Measurements from ENCODE around the gene ATPAF1.
A peak's percentile ranks its signal among the peaks of the same experiment; 100 is the strongest.

The ATPAF1 gene

GRCh38 chr1:46615088-46615487 lies 53.1 kb downstream of the ATPAF1 start:
- no peak for DNase-seq (ENCODE audit: low spot score)

- no peak for DNase-seq (ENCODE audit: low spot score)
Observed at GRCh38 chr1:46614604-46614984, 53.6 kb downstream of the ATPAF1 start.

GRCh38 chr1:46613661-46614603 lies 54.2 kb downstream of the ATPAF1 start:
- DNase-seq (ENCODE audit: low spot score) = peak; percentile 70

DNA sequence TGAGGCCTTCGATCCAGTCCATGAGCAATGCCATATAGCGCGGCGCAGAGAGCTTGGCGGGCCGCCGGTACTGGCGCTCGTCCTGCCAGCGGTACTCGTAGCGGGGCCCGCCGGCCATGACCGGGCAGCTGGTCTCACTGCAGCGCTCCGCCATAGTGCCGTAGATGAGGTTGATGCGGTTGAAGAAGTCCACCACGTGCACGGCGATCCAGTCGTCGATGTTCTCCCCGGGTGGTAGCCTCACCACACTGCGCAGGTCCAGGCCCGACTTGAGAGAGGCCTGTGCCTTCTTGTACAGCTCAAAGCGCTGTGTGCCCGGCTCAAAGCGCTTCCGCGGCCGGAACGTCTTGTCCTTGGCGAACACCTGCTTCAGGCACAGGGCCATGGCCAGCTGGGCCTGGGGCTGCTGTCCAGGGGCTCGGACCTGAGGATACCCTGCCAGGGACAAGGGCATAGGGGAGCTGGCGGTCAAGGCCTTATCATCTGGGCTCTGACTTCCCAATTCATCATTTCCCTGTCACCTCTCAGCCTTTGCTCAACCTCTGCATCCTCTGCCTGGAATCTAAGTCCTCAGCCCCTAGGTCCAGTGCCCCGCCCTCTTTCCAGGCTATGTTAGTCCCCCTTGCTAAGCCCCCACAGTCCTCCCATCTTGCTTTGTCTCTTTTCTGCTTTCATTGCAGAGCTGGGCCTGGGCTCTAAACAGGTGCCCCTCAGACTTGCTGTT lies 55.1 kb downstream of the ATPAF1 start:
- no peak for DNase-seq (ENCODE audit: low spot score)

DNA sequence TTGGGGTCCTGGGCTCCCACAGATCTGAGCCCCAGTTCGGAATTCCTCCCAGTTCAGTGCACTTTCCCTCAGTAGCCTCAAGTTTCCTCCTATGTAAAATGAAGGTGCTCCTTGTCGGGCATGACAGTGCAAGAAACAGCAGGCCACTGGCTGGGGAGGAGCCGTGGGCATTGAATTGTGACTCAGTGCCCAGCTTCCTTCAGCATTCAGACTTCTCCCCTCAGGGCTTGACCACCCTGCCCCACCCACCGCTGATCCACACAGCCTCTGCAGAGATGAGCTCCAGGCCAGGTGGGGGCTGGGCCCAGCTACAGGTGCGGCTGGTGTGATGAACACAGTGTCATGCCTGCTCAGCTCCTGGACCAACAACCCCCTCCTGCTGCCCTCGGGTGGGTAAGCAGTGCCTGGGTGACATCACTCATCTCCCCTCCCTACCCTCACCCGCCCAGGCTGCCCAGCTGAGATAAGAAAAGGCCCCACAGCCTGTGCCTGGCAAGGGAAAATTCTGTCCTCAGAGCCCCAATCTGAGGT lies 56.4 kb downstream of the ATPAF1 start:
- no peak for DNase-seq (ENCODE audit: low spot score)

GRCh38 chr1:46607345-46608130 lies 60.6 kb downstream of the ATPAF1 start:
- no peak for DNase-seq (ENCODE audit: low spot score)

- no peak for DNase-seq (ENCODE audit: low spot score)
Observed at GRCh38 chr1:46606255-46606965, 61.8 kb downstream of the ATPAF1 start.

GRCh38 chr1:46605232-46605631 lies 62.9 kb downstream of the ATPAF1 start:
- no peak for DNase-seq (ENCODE audit: low spot score)

GRCh38 chr1:46603858-46604549 lies 64.2 kb downstream of the ATPAF1 start, which contains the start of gene MKNK1:
Gene MKNK1 (minus strand): TSS chr1:46604268. CDS start chr1:46583327, 20,941 bp downstream.
- DNase-seq (ENCODE audit: low spot score) = peak; percentile 84

- DNase-seq (ENCODE audit: low spot score) = no peak
Observed at GRCh38 chr1:46603481-46603857, 64.7 kb downstream of the ATPAF1 start.

- DNase-seq (ENCODE audit: low spot score) = no peak
Observed at GRCh38 chr1:46601257-46602007, 66.7 kb downstream of the ATPAF1 start.

DNA sequence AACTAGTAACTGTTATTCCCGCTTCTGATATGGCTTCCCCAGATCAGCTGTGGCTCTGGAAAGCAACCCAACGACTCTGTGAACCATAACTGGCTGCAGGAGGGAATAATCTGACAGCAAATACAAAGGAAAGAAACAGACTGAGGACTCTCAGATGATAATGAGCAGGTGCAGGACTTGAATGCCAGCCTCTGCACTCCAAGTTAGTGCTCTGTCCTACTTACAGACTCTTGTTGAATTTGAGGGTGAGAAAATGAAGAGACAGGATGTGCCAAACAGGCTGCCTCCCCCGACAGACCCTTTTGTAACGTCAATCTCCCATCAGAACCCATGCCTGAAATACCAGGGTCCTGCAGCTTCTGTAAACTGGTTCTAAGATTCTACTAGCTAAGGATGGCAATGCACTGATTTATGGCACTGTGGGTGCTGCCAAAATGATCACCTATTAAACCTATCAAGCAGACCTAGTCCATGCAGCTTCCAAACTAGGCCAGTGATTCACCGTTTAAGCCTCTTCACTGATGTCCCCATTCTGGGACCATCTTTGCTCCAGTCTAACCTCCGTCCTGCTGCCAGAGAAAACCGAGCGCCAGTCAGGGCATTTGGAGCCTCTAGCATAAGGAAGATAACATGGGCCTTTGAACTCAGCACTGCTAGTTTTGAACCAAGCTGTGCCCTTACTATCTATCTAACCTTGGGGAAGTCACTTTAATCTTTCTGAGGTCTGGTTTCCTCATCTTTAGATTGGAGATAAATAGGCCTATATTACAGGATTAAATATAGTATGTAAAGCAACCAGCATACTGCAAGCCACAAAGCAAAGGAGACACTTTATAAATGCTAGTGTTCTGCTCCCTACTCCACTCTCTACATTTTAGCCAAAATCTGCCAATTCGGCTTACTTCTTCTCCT lies 68.8 kb downstream of the ATPAF1 start:
- no peak for DNase-seq (ENCODE audit: low spot score)

- DNase-seq (ENCODE audit: low spot score) = no peak
Observed at GRCh38 chr1:46596846-46597245, 71.3 kb downstream of the ATPAF1 start.

DNA sequence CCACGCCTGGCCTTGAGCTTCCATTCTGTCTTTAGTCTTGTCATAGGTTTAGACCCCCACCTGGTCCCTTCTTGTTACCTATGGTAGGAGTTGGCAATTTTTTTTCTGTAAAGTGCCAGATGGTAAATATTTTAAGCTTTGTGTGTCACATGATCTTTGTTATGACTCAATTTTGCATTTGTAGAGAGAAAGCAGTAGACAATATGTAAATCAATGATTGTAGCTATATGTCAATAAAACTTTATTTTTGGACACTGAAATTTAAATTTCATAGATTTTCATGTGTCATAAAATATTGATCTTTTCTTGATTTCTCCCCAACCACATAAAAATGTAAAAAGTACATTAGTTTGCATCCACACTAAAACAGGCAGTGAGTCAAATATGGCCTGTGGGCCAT lies 72.1 kb downstream of the ATPAF1 start:
- no peak for DNase-seq (ENCODE audit: low spot score)

DNA sequence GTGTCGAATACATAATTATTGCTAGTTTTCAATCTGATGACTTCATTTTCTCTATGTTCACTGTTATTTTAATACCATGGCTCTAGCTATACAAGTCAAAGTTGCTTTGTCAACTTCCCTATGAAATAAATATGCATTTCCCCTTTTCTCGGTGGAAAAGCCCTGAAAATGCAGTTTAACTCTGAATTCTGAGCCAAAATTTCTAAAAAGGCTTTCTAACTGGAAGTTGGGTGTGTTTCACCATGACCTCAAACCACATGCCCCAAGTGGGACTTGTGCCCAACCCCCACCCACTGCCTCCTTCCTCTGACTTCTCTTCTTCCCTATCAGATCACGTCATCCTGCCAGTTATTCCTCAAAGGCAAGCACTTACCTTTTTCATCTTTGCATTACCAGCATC lies 73.0 kb downstream of the ATPAF1 start:
- DNase-seq (ENCODE audit: low spot score) = peak; percentile 67

DNA sequence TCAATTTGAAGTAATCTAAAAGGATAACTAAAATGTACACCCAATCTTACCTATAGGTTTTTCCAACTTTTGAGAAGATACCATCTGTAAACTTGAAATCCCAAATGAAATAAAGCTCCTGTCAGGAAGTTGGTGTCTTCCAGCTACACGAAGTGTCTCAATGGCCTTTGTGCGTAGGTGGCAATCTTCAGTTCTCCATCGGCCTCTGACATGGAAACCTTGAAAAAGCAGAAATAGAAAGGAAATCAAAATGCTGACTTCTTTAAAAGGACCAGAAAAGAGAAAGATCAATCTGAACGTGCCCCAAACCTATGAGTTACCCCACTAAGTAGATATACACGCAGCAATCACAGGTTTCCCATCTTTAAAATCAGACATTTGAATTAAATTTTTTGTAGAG lies 74.1 kb downstream of the ATPAF1 start:
- no peak for DNase-seq (ENCODE audit: low spot score)

GRCh38 chr1:46592823-46593222 lies 75.3 kb downstream of the ATPAF1 start:
- DNase-seq (ENCODE audit: low spot score) = no peak

DNA sequence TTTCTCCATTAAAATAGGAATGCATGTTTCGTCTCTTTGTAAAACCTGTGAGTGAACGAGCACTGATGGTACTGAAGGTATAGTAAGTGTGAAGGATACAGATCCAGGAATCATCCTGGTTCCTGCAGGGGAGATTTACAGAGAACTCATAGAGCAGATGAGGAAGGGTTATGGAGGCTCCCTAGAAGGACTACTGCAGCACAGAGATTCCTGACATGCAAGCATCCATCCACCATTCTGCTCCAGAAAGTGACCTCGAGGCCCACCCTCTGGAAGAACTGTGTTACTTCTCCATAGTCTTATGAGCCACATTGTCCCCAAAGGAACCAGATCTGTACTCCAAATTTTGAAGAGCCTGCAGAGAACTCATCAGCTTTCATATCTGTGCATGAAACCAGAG lies 78.6 kb downstream of the ATPAF1 start:
- DNase-seq (ENCODE audit: low spot score) = no peak

DNA sequence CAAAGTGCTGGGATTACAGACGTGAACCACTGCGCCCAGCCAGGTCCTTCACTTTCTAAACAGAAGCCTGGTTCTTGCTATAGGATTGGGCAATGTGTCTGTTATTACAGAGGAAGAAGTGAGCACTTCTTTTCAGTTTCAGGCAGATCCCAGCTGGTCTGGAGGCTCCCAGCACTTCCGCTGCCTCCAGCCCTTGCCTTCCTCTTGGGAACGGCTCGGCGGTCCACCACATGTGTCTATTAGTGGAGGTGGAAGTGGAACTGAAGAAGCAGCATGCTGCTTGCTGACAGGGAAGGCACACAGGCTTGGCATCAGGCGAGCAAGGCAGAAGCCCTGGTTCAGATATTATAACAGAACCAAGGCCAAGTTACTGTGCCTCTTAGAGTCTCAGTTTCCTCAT lies 81.1 kb downstream of the ATPAF1 start:
- peak; percentile 58 for DNase-seq (ENCODE audit: low spot score)
